Peyer's patch (tissue), 4 donors: ENCODE data around the gene MARVELD2. TPM values are rescaled to one million over a fixed set of nuclear protein-coding genes. Genes with fewer than 3 reads are reported as not detected.
"Not testable (repeated sequence)": the region's sequence is repeated elsewhere in the genome, so short reads cannot be mapped to it uniquely, and the experiment has no call there.

ENCODE experiments used
- DNase-seq, 3 donors: peaks; one replicate each; pipeline ENCODE4 v3.0.0-alpha.2; 2017 to 2019
- H3K27ac ChIP-seq, 4 donors: fragments of 200-600 bp; sonication (generic); one replicate each; pipeline ENCODE4 v1.5.1; 2016 to 2019
- H3K27me3 ChIP-seq, 2 donors: fragments of 200-600 bp; sonication (generic); one replicate each; pipeline ENCODE4 v1.5.1; 2019
- H3K36me3 ChIP-seq, 3 donors: fragments of 200-600 bp; sonication (generic); one replicate each; pipeline ENCODE4 v1.5.1; 2016 to 2019
- H3K4me1 ChIP-seq, 4 donors: fragments of 200-600 bp; sonication (generic); one replicate each; pipeline ENCODE4 v1.5.1; 2016 to 2019
- H3K4me3 ChIP-seq, 4 donors: fragments of 200-600 bp; sonication (generic); 1 replicate in 3 of 4; 2 replicates in 1 of 4; pipeline ENCODE4 v1.5.1; 2016 to 2019; ENCODE audit warnings: mild to moderate bottlenecking in 1 of 4
- H3K9me3 ChIP-seq, 4 donors: fragments of 200-600 bp; sonication (generic); one replicate each; pipeline ENCODE4 v1.5.1; 2016 to 2019; ENCODE audit warnings: mild to moderate bottlenecking in 1 of 4
- CTCF ChIP-seq, 6 experiments: fragments of 450-650 bp in 4 of 6; fragments of 200-600 bp in 2 of 6; sonication (generic) in 1 of 6; IDR thresholded peaks; one replicate each; pipeline ENCODE4 v1.5.1; 2017 to 2019; ENCODE audit warnings: antibody characterized with exemption in 6 of 6, mild to moderate bottlenecking in 3 of 6, moderate library complexity in 1 of 6
- POLR2A ChIP-seq, 2 donors: fragments of 450-650 bp; IDR thresholded peaks; one replicate each; pipeline ENCODE4 v1.5.1; 2017; ENCODE audit warnings: antibody characterized with exemption in 2 of 2, mild to moderate bottlenecking in 2 of 2, moderate library complexity in 2 of 2
- total RNA-seq, 4 donors: library from RNA; depleted of rRNA; stranded (reverse); fragments of >200 nt; gene quantifications; one replicate each; pipeline ENCODE4 v1.1.0, GENCODE V29; 2016

MARVELD2 gene
- total RNA-seq, 4 donors from 2014 or later = 9.1 to 67.3 (median 46.3) TPM

- peak overlapping the region in 2 of 4 donors; percentile 90 to 96 for H3K27ac ChIP-seq
- peaks cover 0 to 21% (median 0%) of the 10 kb centered on the region in 3 donors for H3K36me3 ChIP-seq
- no peaks in the 10 kb centered on the region for H3K4me1 ChIP-seq
- no peaks in the 10 kb centered on the region for H3K27me3 ChIP-seq
- no peak for DNase-seq
- TF ChIP-seq POLR2A (IDR thresholded peaks at IDR 0.05) (no peak), CTCF (IDR thresholded peaks at IDR 0.05) (no peak)
- no peaks in the 10 kb centered on the region for H3K9me3 ChIP-seq
- peak overlapping the region in 3 of 4 donors; percentile 55 to 88 (median 78) for H3K4me3 ChIP-seq
Observed at GRCh38 chr5:69416180-69416579, 1.3 kb downstream of the MARVELD2 start.

GRCh38 chr5:69416699-69417098, 1.8 kb downstream of the MARVELD2 start:
- DNase-seq = no peak

GRCh38 chr5:69418554-69418953, 3.6 kb downstream of the MARVELD2 start:
- TF ChIP-seq POLR2A (IDR thresholded peaks at IDR 0.05) (no peak), CTCF (IDR thresholded peaks at IDR 0.05) (no peak)
- no peaks in the 10 kb centered on the region for H3K9me3 ChIP-seq
- H3K27me3 ChIP-seq = no peaks in the 10 kb centered on the region
- H3K4me3 ChIP-seq = no peak overlapping the region
- no peaks in the 10 kb centered on the region for H3K4me1 ChIP-seq
- no peak overlapping the region for H3K27ac ChIP-seq
- no peak for DNase-seq
- H3K36me3 ChIP-seq = peaks cover 0 to 16% (median 0%) of the 10 kb centered on the region in 3 donors

More at GRCh38 chr5:69416699-69417098, 1.8 kb downstream of the MARVELD2 start:
- Histone ChIP-seq H3K4me1 (no peaks in the 10 kb centered on the region), H3K36me3 (peaks cover 0 to 18% (median 0%) of the 10 kb centered on the region in 3 donors), H3K4me3 (peak overlapping the region in 2 of 4 donors; percentile 78 to 88), H3K9me3 (no peaks in the 10 kb centered on the region), H3K27ac (no peak overlapping the region), H3K27me3 (no peaks in the 10 kb centered on the region)
- no peak for TF ChIP-seq CTCF (IDR thresholded peaks at IDR 0.05)
- no peak for TF ChIP-seq POLR2A (IDR thresholded peaks at IDR 0.05)

GRCh38 chr5:69431424-69432303, 16.7 kb downstream of the MARVELD2 start:
- no peaks in the 10 kb centered on the region for H3K4me1 ChIP-seq
- no peak overlapping the region for H3K27ac ChIP-seq
- H3K36me3 ChIP-seq = peaks cover 0 to 20% (median 0%) of the 10 kb centered on the region in 3 donors
- no peak overlapping the region for H3K4me3 ChIP-seq
- no peak for TF ChIP-seq CTCF (IDR thresholded peaks at IDR 0.05)
- no peak for TF ChIP-seq POLR2A (IDR thresholded peaks at IDR 0.05)
- DNase-seq = no peak
- H3K9me3 ChIP-seq = no peaks in the 10 kb centered on the region
- no peaks in the 10 kb centered on the region for H3K27me3 ChIP-seq

- H3K36me3 ChIP-seq = peaks cover 0 to 23% (median 0%) of the 10 kb centered on the region in 3 donors
- H3K4me3 ChIP-seq = no peak overlapping the region
- DNase-seq = no peak
- peaks cover 0 to 2% (median 0%) of the 10 kb centered on the region in 4 donors for H3K4me1 ChIP-seq
- no peaks in the 10 kb centered on the region for H3K9me3 ChIP-seq
- no peaks in the 10 kb centered on the region for H3K27me3 ChIP-seq
- no peak for TF ChIP-seq POLR2A (IDR thresholded peaks at IDR 0.05)
- no peak for TF ChIP-seq CTCF (IDR thresholded peaks at IDR 0.05)
- no peak overlapping the region for H3K27ac ChIP-seq
Observed at GRCh38 chr5:69432412-69433206, 17.7 kb downstream of the MARVELD2 start.

- not testable (repeated sequence) for H3K9me3 ChIP-seq, H3K4me1 ChIP-seq, H3K27me3 ChIP-seq, H3K4me3 ChIP-seq, DNase-seq, H3K27ac ChIP-seq
- H3K36me3 ChIP-seq = peaks cover 0 to 23% (median 0%) of the 10 kb centered on the region in 3 donors
Observed at GRCh38 chr5:69435276-69435884, 20.5 kb downstream of the MARVELD2 start.
